H1 (cell line): ENCODE data around the gene MTFP1. TPM values are rescaled to one million over a fixed set of nuclear protein-coding genes. Genes with fewer than 3 reads are reported as not detected.

Experiments used
- ATF2 ChIP-seq: IDR thresholded peaks from 2 replicates; pipeline ENCODE4 v1.6.1; 2012; ENCODE audit warnings: low read length, inconsistent platforms
- CBX8 ChIP-seq: fragments of 300-800, 300-1000 bp; sonication (generic); IDR thresholded peaks from 2 replicates; pipeline ENCODE4 v1.7.1; 2016; ENCODE audit warnings: low read depth, low read length, borderline replicate concordance
- CTCF ChIP-seq, 3 experiments: IDR thresholded peaks; 1 replicate in 2 of 3; 2 replicates in 1 of 3; pipeline versions ENCODE4 v1.5.1 to v1.6.1; 2011; ENCODE audit warnings: low read length in 3 of 3, mild to moderate bottlenecking in 3 of 3, inconsistent platforms in 2 of 3, low read depth in 1 of 3, moderate library complexity in 1 of 3; ENCODE audit not compliant: insufficient read depth in 1 of 3; ENCODE audit errors: control extremely low read depth in 1 of 3
- E2F6 ChIP-seq: IDR thresholded peaks from 2 replicates; pipeline ENCODE4 v1.6.1; 2012; ENCODE audit warnings: inconsistent platforms
- JUN ChIP-seq: IDR thresholded peaks from 2 replicates; pipeline ENCODE4 v1.6.1; 2011; ENCODE audit warnings: low read depth, mild to moderate bottlenecking, improper control_type of control experiment, low read length
- KDM4A ChIP-seq: IDR thresholded peaks from one replicate; pipeline ENCODE4 v1.7.1; 2012; ENCODE audit warnings: low read depth, mild to moderate bottlenecking, moderate library complexity, low read length, inconsistent platforms; ENCODE audit not compliant: severe bottlenecking
- NANOG ChIP-seq: IDR thresholded peaks from 2 replicates; pipeline ENCODE4 v1.6.1; 2011; ENCODE audit warnings: low read length, low read depth, mild to moderate bottlenecking, inconsistent platforms; ENCODE audit not compliant: insufficient read depth, poor library complexity, severe bottlenecking
- PHF8 ChIP-seq: fragments of 200-600 bp; sonication (generic); conservative IDR thresholded peaks from 2 replicates; pipeline ENCODE4 v1.7.1; 2012; ENCODE audit warnings: low read depth, mild to moderate bottlenecking, inconsistent platforms, low read length, moderate library complexity
- POLR2AphosphoS5 ChIP-seq: IDR thresholded peaks from 2 replicates; pipeline ENCODE4 v1.6.1; 2011; ENCODE audit warnings: low read depth, low read length
- RXRA ChIP-seq: IDR thresholded peaks from 2 replicates; pipeline ENCODE4 v1.6.1; 2011; ENCODE audit warnings: low read depth, mild to moderate bottlenecking, low read length, moderate library complexity; ENCODE audit not compliant: insufficient read depth
- SIX5 ChIP-seq: IDR thresholded peaks from 2 replicates; pipeline ENCODE4 v1.6.1; 2011; ENCODE audit warnings: mild to moderate bottlenecking, low read depth, low read length
- SP1 ChIP-seq: IDR thresholded peaks from 2 replicates; pipeline ENCODE4 v1.6.1; 2011; ENCODE audit warnings: low read depth, low read length
- TAF1 ChIP-seq: IDR thresholded peaks from 2 replicates; pipeline ENCODE4 v1.6.1; 2011; ENCODE audit warnings: mild to moderate bottlenecking, low read depth, low read length
- TBP ChIP-seq: IDR thresholded peaks from 2 replicates; pipeline ENCODE4 v1.6.1; 2011; ENCODE audit warnings: low read depth, low read length, improper control_type of control experiment
- TEAD4 ChIP-seq: IDR thresholded peaks from 2 replicates; pipeline ENCODE4 v1.6.1; 2012; ENCODE audit warnings: low read depth, low read length, inconsistent platforms, mixed read lengths
- USF2 ChIP-seq: IDR thresholded peaks from 2 replicates; pipeline ENCODE4 v1.6.1; 2011; ENCODE audit warnings: low read length, improper control_type of control experiment
- YY1 ChIP-seq: IDR thresholded peaks from 2 replicates; pipeline ENCODE4 v1.6.1; 2011; ENCODE audit warnings: low read depth, mild to moderate bottlenecking, low read length
- polyA plus RNA-seq, 7 experiments: library from polyadenylated mRNA; depleted of rRNA in 3 of 7; stranded (reverse) in 5 of 7; unstranded in 2 of 7; fragments of >200 nt in 5 of 7; fragments of 200-250 nt in 2 of 7; gene quantifications; 1 replicate in 5 of 7; 2 replicates in 1 of 7; 4 replicates in 1 of 7; pipeline versions ENCODE4 v1.2.1 to v1.2.3, GENCODE V29; 2011 to 2013; ENCODE audit warnings: missing spikeins in 2 of 7, mixed read lengths in 2 of 7
- total RNA-seq: library from RNA; stranded (reverse); fragmentation: NEBNext Ultra II Directional; extraction: Animal tissue kit (Norgen Biotek cat#: 25700); gene quantifications from 2 replicates; pipeline ENCODE4 v1.2.1, GENCODE V29; 2021

The MTFP1 gene
- total and polyA plus RNA-seq, 2 of the 8 experiments (the other 6 are each of a cell fraction or from before 2014, with no cell fraction given), result 59.8 to 98.8 TPM

GRCh38 chr22:30425616-30426387 lies at the start of gene MTFP1 (continued):
- TF ChIP-seq TEAD4 (0 out of 2 replicates have a peak, but pooled peaks have one; percentile 2), E2F6 (peak; percentile 63; the same call in 1 of the 2 replicates), ATF2 (no peak), USF2 (peak; percentile 3; the same call in 1 of the 2 replicates), SIX5 (no peak), TAF1 (peak; percentile 73; the same call in 1 of the 2 replicates), SP1 (no peak), KDM4A (peak; percentile 83), NANOG (peak; percentile 40), POLR2AphosphoS5 (peak; percentile 39; the same call in 1 of the 2 replicates), CBX8 (no peak), JUN (no peak), CTCF (IDR thresholded peaks at IDR 0.05; ENCODE audit: control extremely low read depth in 1 of 3, insufficient read depth in 1 of 3, low read depth in 1 of 3, low read length in 3 of 3) (no peak), TBP (peak; percentile 26; the same call in 1 of the 2 replicates), YY1 (no peak; the same call in 1 of the 2 replicates), PHF8 (peak; percentile 57), RXRA (no peak)
